ENCODE results near the gene SPSB1. TPM values are rescaled to one million over a fixed set of nuclear protein-coding genes. Genes with fewer than 3 reads are reported as not detected.

The SPSB1 gene
- total RNA-seq, 1 donor from 2014 or later, result 60.0 TPM

DNA sequence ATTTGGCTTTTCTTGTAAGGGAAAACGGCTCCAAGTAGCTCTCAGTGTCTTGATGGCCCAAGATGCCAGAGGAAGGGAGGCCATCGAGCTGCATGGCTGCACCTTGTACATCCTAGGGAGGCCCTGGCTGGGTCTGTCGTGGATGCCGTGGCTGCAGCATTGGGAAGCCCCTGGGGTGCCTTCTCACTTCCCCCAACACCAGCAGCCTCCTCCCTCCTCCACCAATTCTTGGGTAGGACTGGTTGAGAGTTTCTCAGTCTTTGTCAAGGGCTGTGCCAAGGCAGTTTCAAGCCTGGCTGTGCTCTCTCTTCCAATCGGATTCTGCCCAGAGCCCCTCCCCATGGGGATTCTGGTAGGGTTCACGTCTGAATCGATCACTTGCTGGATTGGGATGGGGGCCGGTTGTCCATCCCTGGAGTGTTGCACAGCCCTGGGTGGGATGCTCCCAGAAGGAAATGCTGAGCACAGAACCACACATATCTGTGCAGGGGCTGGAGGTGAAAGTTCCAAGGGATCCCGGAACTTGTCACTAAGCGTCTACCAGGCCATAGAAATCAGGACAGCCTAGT lies 14.0 kb upstream of the SPSB1 start:
- TF ChIP-seq, protein P1, sequence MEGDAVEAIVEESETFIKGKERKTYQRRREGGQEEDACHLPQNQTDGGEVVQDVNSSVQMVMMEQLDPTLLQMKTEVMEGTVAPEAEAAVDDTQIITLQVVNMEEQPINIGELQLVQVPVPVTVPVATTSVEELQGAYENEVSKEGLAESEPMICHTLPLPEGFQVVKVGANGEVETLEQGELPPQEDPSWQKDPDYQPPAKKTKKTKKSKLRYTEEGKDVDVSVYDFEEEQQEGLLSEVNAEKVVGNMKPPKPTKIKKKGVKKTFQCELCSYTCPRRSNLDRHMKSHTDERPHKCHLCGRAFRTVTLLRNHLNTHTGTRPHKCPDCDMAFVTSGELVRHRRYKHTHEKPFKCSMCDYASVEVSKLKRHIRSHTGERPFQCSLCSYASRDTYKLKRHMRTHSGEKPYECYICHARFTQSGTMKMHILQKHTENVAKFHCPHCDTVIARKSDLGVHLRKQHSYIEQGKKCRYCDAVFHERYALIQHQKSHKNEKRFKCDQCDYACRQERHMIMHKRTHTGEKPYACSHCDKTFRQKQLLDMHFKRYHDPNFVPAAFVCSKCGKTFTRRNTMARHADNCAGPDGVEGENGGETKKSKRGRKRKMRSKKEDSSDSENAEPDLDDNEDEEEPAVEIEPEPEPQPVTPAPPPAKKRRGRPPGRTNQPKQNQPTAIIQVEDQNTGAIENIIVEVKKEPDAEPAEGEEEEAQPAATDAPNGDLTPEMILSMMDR (IDR thresholded peaks at IDR 0.05; ENCODE audit: insufficient read depth, low read length, poor library complexity, severe bottlenecking), result no peak

DNA sequence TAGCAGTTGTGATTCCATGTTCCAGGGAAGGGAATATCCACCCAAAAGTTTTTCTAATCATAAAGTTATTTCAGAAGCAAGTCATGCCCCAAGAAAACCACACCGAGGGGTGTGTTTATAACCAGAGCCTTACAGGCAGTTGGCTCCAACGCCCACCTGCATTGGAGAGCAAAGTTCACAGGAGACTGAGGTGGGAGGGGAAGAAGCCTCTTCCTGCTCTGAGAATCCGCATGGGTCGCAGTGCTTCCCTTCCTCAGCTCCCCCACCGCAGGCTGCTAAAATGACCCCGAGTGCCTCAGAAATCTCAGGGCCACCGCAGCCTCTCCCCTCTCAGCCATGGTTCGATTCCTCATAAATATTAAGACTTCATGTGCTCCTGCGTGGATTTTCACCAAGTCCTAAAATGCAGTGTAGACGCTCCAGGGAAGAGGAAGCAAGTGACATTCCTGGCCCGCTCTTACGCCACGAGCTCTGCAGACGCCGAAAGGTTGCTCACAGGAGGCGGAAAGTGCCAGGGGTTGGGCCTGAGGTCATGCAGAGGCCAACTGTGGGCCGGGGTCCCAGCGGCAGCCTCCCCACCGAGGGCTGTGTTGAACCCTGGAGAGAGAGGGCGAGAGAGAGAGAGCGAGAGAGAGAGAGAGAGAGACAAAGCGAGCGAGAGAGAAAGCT lies 13.4 kb upstream of the SPSB1 start:
- Histone ChIP-seq H3K4me3 (ENCODE audit: low read depth, low read length) (no peak overlapping the region), H3K27me3 (ENCODE audit: control insufficient read depth, insufficient read depth, low read length) (no peaks in the 10 kb centered on the region), H3K36me3 (ENCODE audit: control insufficient read depth, insufficient read depth, low read length) (no peaks in the 10 kb centered on the region)
- DNase-seq (ENCODE audit: low read depth), result no peak
- TF ChIP-seq, protein P1 (IDR thresholded peaks at IDR 0.05; ENCODE audit: insufficient read depth, low read length, poor library complexity, severe bottlenecking), result no peak

More for the DNA sequence above, 14.0 kb upstream of the SPSB1 start:
- Histone ChIP-seq H3K4me3 (ENCODE audit: low read depth, low read length) (no peak overlapping the region), H3K36me3 (ENCODE audit: control insufficient read depth, insufficient read depth, low read length) (no peaks in the 10 kb centered on the region), H3K27me3 (ENCODE audit: control insufficient read depth, insufficient read depth, low read length) (no peaks in the 10 kb centered on the region)
- DNase-seq (ENCODE audit: low read depth), result no peak

- DNase-seq (ENCODE audit: low read depth), result peak; percentile 81
- TF ChIP-seq, protein P1 (IDR thresholded peaks at IDR 0.05; ENCODE audit: insufficient read depth, low read length, poor library complexity, severe bottlenecking), result no peak
- Histone ChIP-seq H3K36me3 (ENCODE audit: control insufficient read depth, insufficient read depth, low read length) (no peaks in the 10 kb centered on the region), H3K27me3 (ENCODE audit: control insufficient read depth, insufficient read depth, low read length) (no peaks in the 10 kb centered on the region), H3K4me3 (ENCODE audit: low read depth, low read length) (no peak overlapping the region)
Measured at GRCh38 chr1:9280015-9280860, 12.5 kb upstream of the SPSB1 start.

DNA sequence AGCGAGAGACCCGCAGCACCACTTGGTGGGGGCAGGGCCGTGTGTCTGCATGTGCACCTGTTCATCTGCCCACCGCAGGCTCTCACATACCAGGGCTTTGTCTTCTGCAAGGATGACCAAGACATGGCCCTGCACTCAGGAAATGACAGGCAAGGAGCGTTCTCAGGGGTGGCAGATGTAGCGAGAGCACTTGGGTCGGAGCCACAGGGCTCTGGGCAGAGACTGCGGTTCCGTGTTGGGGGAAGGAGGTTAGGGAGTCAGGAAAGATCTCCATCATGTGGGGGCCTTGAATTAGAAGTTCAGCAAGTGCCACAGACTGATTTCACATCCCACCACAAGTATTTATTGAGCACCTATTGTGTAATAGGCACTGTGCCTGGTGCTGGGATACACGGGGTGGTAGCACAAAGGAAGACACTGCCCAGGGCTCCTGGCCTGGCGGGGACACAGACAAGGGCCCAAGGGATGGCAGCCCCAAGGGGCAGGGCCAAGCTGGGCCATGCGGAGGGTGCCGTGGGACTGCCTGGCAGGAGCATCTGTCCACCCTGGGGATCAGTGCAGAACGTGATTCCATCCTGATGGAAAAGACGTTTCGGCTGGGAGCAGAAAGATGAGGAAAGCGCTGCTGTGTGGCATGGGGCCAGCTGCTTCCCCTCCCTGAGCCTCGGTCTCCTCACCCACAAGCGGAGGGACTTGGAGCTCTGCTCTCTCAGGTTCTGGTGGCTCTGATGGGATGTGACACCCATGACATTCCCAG lies 11.4 kb upstream of the SPSB1 start:
- Histone ChIP-seq H3K27me3 (ENCODE audit: control insufficient read depth, insufficient read depth, low read length) (no peaks in the 10 kb centered on the region), H3K4me3 (ENCODE audit: low read depth, low read length) (no peak overlapping the region), H3K36me3 (ENCODE audit: control insufficient read depth, insufficient read depth, low read length) (no peaks in the 10 kb centered on the region)
- DNase-seq (ENCODE audit: low read depth), result no peak
- TF ChIP-seq, protein P1 (IDR thresholded peaks at IDR 0.05; ENCODE audit: insufficient read depth, low read length, poor library complexity, severe bottlenecking), result no peak

DNA sequence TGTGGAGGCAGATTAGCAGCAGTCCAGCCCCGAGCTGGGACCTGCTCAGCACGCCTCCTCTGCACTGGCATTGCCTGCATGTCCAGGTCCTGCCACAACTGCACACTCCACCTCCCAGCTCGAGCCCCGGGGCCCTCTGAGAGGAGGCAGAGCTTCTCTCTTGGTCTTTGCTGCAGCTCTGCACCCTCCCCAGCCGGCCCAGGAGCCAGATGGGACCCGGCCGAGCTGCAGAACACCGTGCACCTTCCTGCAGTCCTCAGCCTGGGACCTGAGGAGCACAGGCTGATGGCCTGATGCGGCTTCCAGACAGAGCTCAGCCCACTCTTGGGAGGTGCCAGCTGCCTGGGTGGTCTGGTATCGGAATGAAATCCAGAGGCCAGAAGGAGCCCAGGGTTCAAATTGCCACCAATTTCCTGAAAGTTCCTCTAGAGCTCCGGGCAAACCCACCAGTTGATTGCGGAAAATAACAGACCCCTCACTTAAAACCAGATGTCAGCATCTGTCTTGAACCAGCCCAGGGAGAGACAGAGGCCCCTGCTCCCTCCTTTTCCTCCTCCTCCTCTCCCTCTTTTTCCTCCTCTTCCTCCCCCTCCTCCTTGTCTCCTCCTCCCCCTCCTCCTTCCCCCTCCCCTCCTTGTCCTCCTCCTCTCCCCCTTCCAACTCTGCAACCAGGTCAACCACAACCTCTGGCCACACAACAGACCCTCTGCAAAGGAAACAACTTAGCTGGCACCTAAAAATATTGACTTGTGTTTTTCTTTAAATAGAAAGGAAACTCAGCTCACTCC lies 10.6 kb upstream of the SPSB1 start:
- H3K27me3 ChIP-seq (ENCODE audit: control insufficient read depth, insufficient read depth, low read length), result no peaks in the 10 kb centered on the region
- DNase-seq (ENCODE audit: low read depth), result no peak
- TF ChIP-seq, protein P1 (IDR thresholded peaks at IDR 0.05; ENCODE audit: insufficient read depth, low read length, poor library complexity, severe bottlenecking), result no peak
- no peak overlapping the region for H3K4me3 ChIP-seq (ENCODE audit: low read depth, low read length)
- H3K36me3 ChIP-seq (ENCODE audit: control insufficient read depth, insufficient read depth, low read length), result no peaks in the 10 kb centered on the region

Measured in kidney epithelial cell (primary cell).